ENCODE data around the gene SLC26A8.
"Not testable (repeated sequence)": the region's sequence is repeated elsewhere in the genome, so short reads cannot be mapped to it uniquely, and the experiment has no call there.

Gene SLC26A8

GRCh38 chr6:35955521-35955920 lies 68.9 kb downstream of the SLC26A8 start:
- DNase-seq (ENCODE audit: extremely low spot score, insufficient read length, low read depth) (no peak), FAIRE-seq (no peak)

DNA sequence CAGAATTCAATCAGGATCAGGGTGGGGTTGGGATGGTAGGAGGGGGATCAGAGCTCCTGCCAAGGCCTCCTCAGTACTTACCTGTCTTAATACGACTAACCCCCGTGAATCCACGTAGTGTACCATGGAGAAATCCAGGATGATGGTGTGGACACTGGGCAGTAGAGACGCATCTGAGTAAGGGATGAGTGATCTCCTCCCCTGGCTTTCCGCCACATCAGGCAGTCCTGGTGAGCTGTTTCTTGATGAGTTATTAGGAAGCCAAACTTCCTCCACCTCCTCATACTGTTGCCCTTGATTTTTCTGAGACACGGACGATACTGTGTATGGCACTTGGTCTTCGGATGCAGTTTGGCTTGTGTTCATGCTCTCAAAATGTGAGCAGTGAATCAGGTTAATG lies 69.4 kb downstream of the SLC26A8 start:
- FAIRE-seq (no peak), DNase-seq (ENCODE audit: extremely low spot score, insufficient read length, low read depth) (no peak)

GRCh38 chr6:35954333-35954732 lies 70.1 kb downstream of the SLC26A8 start:
- DNase-seq (ENCODE audit: extremely low spot score, insufficient read length, low read depth), result no peak
- no peak for FAIRE-seq

- no peak for DNase-seq (ENCODE audit: extremely low spot score, insufficient read length, low read depth)
- FAIRE-seq, result no peak
These were observed 75.7 kb downstream of the SLC26A8 start for GRCh38 chr6:35948725-35949124.

- DNase-seq (ENCODE audit: extremely low spot score, insufficient read length, low read depth) (no peak), FAIRE-seq (no peak)
These were observed 78.8 kb downstream of the SLC26A8 start for GRCh38 chr6:35945650-35946025.

- DNase-seq (ENCODE audit: extremely low spot score, insufficient read length, low read depth) (no peak), FAIRE-seq (no peak)
These were observed 81.1 kb downstream of the SLC26A8 start for GRCh38 chr6:35943390-35943789.

DNA sequence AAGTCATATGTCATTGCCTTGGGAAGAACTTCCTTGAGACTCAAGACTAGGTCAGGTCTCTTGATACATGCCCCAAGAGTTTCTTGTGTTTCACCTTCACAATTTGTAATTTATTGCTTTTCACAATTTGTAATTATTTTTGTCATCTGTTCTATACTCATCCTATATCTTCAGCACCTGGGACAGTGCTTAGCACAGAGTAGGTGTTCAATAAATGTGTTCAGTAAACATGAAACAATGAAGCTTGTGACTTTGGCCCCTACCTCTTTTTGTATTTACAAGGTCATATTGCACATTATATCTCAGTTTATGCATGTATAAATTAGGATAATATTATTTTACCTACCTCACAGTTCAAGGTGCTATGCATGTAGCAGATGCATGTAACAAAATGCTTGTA lies 82.1 kb downstream of the SLC26A8 start:
- FAIRE-seq (no peak), DNase-seq (ENCODE audit: extremely low spot score, insufficient read length, low read depth) (no peak)

DNA sequence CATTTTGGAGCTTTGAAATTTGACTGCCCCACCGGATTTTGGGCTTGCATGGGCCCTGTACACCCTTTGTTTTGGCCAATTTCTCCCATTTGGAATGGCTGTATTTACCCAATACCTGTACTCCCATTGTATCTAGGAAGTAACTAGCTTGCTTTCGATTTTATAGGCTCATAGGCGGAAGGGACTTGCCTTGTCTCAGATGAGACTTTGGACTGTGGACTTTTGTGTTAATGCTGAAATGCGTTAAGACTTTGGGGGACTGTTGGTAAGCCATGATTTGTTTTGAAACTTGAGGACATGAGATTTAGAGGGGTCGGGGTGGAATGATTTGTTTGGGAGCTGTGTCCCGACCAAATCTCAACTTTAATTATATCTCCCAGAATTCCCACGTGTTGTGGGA lies 83.3 kb downstream of the SLC26A8 start:
- DNase-seq (ENCODE audit: extremely low spot score, insufficient read length, low read depth); FAIRE-seq: not testable (repeated sequence)

DNA sequence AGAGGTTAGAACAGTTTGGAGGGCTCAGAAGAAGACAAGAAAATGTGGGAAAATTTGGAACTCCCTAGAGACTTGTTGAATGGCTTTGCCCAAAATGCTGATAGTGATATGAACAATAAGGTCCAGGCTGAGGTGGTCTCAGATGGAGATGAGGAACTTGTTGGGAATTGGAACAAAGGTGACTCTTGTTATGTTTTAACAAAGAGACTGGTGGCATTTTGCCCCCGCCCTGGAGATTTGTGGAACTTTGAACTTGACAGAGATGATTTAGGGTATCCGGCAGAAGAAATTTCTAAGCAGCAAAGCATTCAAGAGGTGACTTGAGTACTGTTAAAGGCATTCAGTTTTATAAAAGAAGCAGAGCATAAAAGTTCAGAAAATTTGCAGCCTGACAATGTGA lies 84.4 kb downstream of the SLC26A8 start:
- FAIRE-seq; DNase-seq (ENCODE audit: extremely low spot score, insufficient read length, low read depth): not testable (repeated sequence)

GRCh38 chr6:35939259-35939658 lies 85.2 kb downstream of the SLC26A8 start:
- FAIRE-seq; DNase-seq (ENCODE audit: extremely low spot score, insufficient read length, low read depth): not testable (repeated sequence)

DNA sequence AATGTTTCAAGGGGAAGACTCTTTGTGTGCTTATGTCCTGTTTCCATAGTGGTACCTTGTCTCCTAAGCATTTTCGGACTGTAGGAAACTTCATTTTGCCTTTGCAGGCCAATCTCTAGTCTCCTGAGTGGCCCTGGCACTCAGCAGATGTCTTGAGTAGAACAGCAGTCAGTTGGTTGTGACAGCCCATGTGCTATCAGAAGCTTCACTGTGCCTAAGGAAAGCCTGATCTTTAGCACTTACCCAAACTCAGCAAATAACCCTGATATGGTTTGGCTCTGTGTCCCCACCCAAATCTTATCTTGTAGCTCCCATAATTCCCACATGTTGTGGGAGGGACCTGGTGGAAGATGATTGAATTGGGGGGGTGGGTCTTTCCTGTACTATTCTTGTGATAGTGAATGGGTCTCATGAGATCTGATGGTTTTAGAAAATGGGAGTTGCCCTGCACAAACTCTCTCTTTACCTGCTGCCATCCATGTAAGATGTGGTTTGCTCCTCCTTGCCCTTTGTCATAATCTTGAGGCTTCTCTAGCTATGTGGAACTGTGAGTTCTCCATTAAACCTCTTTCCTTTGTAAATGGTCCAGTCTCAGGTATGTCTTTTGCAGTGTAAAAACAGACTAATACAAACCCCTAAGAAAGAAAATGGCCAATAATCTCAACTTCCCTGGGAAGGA lies 87.6 kb downstream of the SLC26A8 start:
- FAIRE-seq, result no peak
- DNase-seq (ENCODE audit: extremely low spot score, insufficient read length, low read depth), result no peak

GRCh38 chr6:35935469-35935868 lies 89.0 kb downstream of the SLC26A8 start:
- DNase-seq (ENCODE audit: extremely low spot score, insufficient read length, low read depth) (no peak), FAIRE-seq (no peak)

DNA sequence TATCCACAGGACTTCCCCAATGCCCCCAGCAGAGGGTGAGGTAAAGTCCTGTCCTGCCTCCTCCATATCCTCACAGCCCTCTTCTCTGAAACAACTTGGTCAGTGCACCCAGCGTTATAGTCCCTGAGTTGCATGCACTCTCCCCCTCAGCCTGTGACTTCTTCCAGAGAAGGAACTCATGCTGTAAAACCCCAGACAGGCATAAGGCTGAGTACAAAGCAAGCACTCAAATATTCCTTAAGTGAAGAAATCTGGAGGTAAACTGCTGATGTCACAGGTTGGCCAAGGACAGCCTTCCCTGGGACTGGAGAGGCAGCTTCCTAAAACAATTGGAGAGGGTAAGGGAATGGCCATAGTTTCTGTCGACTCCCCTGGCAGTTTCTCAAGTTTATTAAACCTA lies 90.6 kb downstream of the SLC26A8 start:
- no peak for FAIRE-seq
- DNase-seq (ENCODE audit: extremely low spot score, insufficient read length, low read depth), result no peak

DNA sequence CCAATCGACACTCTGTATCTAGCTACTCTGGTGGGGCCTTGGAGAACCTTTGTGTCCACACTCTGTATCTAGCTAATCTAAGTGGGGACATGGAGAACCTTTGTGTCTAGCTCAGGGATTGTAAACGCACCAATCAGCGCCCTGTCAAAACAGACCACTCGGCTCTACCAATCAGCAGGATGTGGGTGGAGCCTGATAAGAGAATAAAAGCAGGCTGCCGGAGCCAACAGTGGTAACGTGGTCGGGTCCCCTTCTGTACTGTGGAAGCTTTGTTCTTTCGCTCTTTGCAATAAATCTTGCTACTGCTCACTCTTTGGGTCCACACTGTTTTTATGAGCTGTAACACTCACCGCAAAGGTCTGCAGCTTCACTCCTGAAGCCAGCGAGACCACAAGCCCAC lies 92.6 kb downstream of the SLC26A8 start:
- not testable (repeated sequence) for FAIRE-seq; DNase-seq (ENCODE audit: extremely low spot score, insufficient read length, low read depth)

DNA sequence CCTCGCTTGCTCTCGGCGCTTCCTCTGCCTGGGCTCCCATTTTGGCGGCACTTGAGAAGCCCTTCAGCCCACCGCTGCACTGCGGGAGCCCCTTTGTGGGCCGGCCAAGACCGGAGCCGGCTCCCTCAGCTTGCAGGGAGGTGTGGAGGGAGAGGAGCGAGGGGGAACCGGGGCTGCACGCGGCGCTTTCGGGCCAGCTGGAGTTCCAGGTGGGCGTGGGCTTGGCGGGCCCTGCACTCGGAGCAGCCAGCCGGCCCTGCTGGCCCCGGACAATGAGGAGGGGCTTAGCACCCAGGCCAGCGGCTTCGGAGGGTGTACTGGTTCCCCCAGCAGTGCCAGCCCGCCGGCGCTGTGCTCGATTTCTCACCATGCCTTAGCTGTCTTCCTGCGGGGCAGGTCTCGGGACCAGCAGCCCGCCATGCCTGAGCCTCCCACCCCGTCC lies 93.3 kb downstream of the SLC26A8 start:
- DNase-seq (ENCODE audit: extremely low spot score, insufficient read length, low read depth) (no peak), FAIRE-seq (no peak)

DNA sequence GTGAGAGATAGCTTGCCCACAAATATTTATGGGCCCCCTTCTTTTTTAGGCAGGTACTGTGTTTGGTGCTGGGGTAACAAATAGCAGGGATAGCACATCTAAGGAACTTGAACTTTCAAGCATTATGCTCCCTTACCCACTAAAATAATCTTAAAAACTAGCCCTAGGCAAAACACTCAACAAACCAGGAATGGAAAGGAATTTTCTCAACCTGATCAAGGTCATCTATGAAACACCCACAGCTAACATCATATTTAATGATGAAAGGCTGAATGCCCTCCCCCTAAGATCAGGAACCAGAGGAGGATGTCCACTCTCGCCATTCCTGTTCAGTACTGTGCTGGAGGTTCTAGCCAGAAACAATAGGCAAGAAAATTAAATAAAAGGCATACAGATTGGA lies 94.8 kb downstream of the SLC26A8 start:
- DNase-seq (ENCODE audit: extremely low spot score, insufficient read length, low read depth) (no peak), FAIRE-seq (no peak)

DNA sequence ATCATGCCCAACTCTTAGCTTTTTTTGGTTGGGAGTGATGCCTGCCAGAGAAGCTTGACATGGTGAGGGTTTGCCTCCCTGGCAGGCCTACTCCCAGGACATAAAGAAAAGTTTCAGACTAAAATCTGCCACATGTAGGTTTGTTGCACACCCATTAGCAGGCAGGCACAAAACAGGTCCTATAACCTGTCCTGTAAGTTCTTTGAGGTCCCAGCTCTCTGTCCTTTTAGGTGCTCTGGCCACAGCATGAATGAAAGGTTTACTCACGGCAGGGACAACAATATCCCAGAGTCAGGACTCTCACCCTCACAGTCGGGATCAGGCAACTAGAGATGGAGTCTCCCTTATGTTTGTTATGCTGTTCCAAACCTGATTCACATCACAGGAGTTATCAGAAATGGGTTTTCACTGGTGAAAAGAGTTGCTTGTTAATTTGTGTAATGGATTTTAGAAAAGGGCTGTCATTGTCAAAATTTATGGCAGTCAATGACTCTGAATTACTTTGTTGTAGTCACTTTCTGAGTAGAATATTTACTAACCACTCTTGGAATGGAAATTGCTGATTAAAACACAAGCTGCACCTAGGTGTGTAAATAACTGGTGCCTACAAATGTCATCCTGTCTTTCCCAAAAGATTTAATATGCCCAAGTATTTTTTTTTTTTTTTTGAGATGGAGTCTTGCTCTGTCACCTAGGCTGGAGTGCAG lies 97.8 kb downstream of the SLC26A8 start:
- FAIRE-seq, result no peak
- no peak for DNase-seq (ENCODE audit: extremely low spot score, insufficient read length, low read depth)

DNA sequence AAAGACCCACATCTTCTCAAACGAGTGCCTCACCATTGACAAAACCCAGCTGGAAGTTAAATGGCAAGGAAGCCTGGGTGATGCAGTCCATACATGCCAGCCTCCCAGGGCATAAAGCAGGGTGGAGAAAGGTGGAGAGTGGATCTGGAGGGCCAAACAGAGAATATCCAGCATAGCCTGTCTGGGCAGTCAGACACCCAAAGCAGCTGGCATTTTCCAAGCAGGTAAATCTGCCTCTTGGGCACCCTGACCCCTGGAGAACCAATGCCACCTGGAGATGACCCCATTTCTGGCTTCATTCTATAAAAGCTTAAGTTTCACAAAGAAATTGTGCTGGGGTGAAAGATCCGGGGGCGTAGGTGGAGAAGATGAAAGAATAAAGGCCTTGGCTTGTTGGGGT lies 98.5 kb downstream of the SLC26A8 start:
- DNase-seq (ENCODE audit: extremely low spot score, insufficient read length, low read depth) (no peak), FAIRE-seq (no peak)

GRCh38 chr6:35924146-35924545 lies 100.3 kb downstream of the SLC26A8 start:
- no peak for DNase-seq (ENCODE audit: extremely low spot score, insufficient read length, low read depth)
- FAIRE-seq, result no peak

DNA sequence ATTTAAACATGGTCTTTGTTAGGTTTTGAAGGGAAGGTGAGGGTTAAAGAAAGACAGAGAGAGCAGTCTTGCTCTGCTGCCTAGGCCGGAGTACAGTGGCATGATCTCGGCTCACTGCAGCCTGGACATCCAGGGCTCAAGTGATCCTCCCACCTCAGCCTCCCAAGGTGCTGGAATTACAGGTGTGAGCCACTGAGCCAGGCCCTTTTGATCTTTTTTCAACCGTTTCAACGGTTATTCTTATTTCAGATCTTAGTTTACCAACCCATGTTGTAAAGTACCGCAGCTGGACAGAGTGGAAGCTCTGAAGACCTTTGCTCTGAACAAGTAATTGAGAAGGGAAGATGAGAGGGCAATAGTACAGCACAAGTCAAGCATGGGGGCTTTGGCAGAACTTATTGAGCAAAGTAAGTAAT lies 102.3 kb downstream of the SLC26A8 start:
- DNase-seq (ENCODE audit: extremely low spot score, insufficient read length, low read depth) (no peak), FAIRE-seq (no peak)

- peak; percentile 87 for FAIRE-seq
These were observed 103.4 kb downstream of the SLC26A8 start, which contains the start of gene SRPK1 for GRCh38 chr6:35920793-35921732. SRPK1 (minus strand) TSS chr6:35921098; CDS start chr6:35921056, 42 bp downstream.

More at GRCh38 chr6:35920793-35921732, 103.4 kb downstream of the SLC26A8 start, which contains the start of gene SRPK1:
- DNase-seq (ENCODE audit: extremely low spot score, insufficient read length, low read depth), result peak; percentile 95
